Endothelial cell of umbilical vein (primary cell): ENCODE data around the gene MAP3K4. TPM values are rescaled to one million over a fixed set of nuclear protein-coding genes. Genes with fewer than 3 reads are reported as not detected.

Experiments
- BruUV-seq: library from RNA; stranded (reverse); fragments of 400-500 nt; replicated peaks from 2 replicates; lab custom pipeline; 2021; lab: Mats Ljungman, UMichigan
- CTCF ChIA-PET: fragments of 300-600, 350-600 bp; sonication (Branson Sonifier 250); formaldehyde crosslinking; loops from one replicate; lab custom pipeline; 2021; ENCODE audit warnings: antibody characterized with exemption, inconsistent platforms; lab: Charles Lee
- POLR2A ChIA-PET: fragments of 300-600, 350-600 bp; sonication (Branson Sonifier 250); formaldehyde crosslinking; loops from one replicate; lab custom pipeline; 2021; ENCODE audit warnings: antibody characterized with exemption, inconsistent platforms; lab: Charles Lee
- DNase-seq: peaks from one replicate; pipeline ENCODE4 v3.0.0-alpha.2; 2011; ENCODE audit warnings: low read depth, low spot score
- FAIRE-seq: peaks from 2 replicates; lab custom pipeline; 2011; peaks lifted over from hg19 to GRCh38; lab: Jason Lieb, UNC
- H2AFZ ChIP-seq: 2 replicates; pipeline ENCODE4 v1.6.0; 2012; ENCODE audit warnings: low read depth, low read length, control low read depth, inconsistent platforms
- H3K27ac ChIP-seq: 2 replicates; pipeline ENCODE4 v1.5.1; 2011; ENCODE audit warnings: low read depth, mild to moderate bottlenecking, control low read depth, low read length, moderate library complexity; ENCODE audit not compliant: insufficient read depth
- H3K27me3 ChIP-seq, 2 experiments: 2 replicates each; pipeline versions ENCODE4 v1.6.0 to v1.6.1; 2011; ENCODE audit warnings: low read length in 2 of 2, mixed read lengths in 1 of 2; ENCODE audit not compliant: control insufficient read depth in 2 of 2, insufficient read depth in 2 of 2
- H3K36me3 ChIP-seq, 2 experiments: 2 replicates in 1 of 2; 3 replicates in 1 of 2; pipeline ENCODE4 v1.5.1; 2011; ENCODE audit warnings: low read length in 2 of 2, mild to moderate bottlenecking in 1 of 2, moderate library complexity in 1 of 2; ENCODE audit not compliant: control insufficient read depth in 2 of 2, insufficient read depth in 2 of 2; ENCODE audit errors: extremely low read depth in 1 of 2
- H3K4me1 ChIP-seq: 3 replicates; pipeline ENCODE4 v1.5.1; 2011; ENCODE audit warnings: mild to moderate bottlenecking, low read length; ENCODE audit not compliant: control insufficient read depth, insufficient read depth; ENCODE audit errors: extremely low read depth
- H3K4me2 ChIP-seq: 2 replicates; pipeline ENCODE4 v1.6.1; 2011; ENCODE audit warnings: low read length, control low read depth, mixed read lengths; ENCODE audit not compliant: insufficient read depth
- H3K4me3 ChIP-seq, 3 experiments: fragments of 200-600 bp in 1 of 3; sonication (generic), shearing (Covaris generic) in 1 of 3; replicated peaks in 1 of 3; 2 replicates each; pipeline ENCODE4 v1.5.1; 2011 to 2016; ENCODE audit warnings: control low read depth in 3 of 3, low read length in 3 of 3, mild to moderate bottlenecking in 2 of 3, inconsistent platforms in 1 of 3, low read depth in 1 of 3, moderate library complexity in 1 of 3; ENCODE audit not compliant: insufficient read depth in 1 of 3
- H3K79me2 ChIP-seq: 2 replicates; pipeline ENCODE4 v1.6.0; 2012; ENCODE audit warnings: low read length, inconsistent platforms; ENCODE audit not compliant: control insufficient read depth, insufficient read depth
- H3K9ac ChIP-seq: replicated peaks from 2 replicates; pipeline ENCODE3; 2011; ENCODE audit warnings: low read length, control low read depth; ENCODE audit not compliant: insufficient read depth; ENCODE audit errors: extremely low read depth
- H3K9me1 ChIP-seq: replicated peaks from 3 replicates; pipeline ENCODE4 v1.6.0; 2011; ENCODE audit warnings: mild to moderate bottlenecking, low read length; ENCODE audit not compliant: control insufficient read depth, insufficient read depth; ENCODE audit errors: extremely low read depth
- H3K9me3 ChIP-seq: replicated peaks from 2 replicates; pipeline ENCODE4 v1.5.1; 2012; ENCODE audit warnings: low read length, inconsistent platforms; ENCODE audit not compliant: control insufficient read depth, insufficient read depth
- H4K20me1 ChIP-seq: replicated peaks from 2 replicates; pipeline ENCODE3; 2011; ENCODE audit warnings: mild to moderate bottlenecking, low read length; ENCODE audit not compliant: control insufficient read depth, insufficient read depth; ENCODE audit errors: extremely low read depth
- EZH2 ChIP-seq: IDR thresholded peaks from 2 replicates; pipeline ENCODE4 v1.6.1; 2012; ENCODE audit warnings: borderline replicate concordance, low read depth, mild to moderate bottlenecking, moderate library complexity, low read length, inconsistent platforms; ENCODE audit not compliant: severe bottlenecking
- FOS ChIP-seq: IDR thresholded peaks from 2 replicates; pipeline ENCODE4 v1.6.1; 2011; ENCODE audit warnings: mild to moderate bottlenecking, low read length, moderate library complexity, borderline replicate concordance; ENCODE audit not compliant: insufficient read depth
- GATA2 ChIP-seq: IDR thresholded peaks from 2 replicates; pipeline ENCODE4 v1.7.0; 2011; ENCODE audit warnings: low read depth, mild to moderate bottlenecking, moderate library complexity, mixed read lengths, low read length; ENCODE audit not compliant: insufficient read length, insufficient read depth
- JUN ChIP-seq: IDR thresholded peaks from 2 replicates; pipeline ENCODE4 v1.6.1; 2011; ENCODE audit warnings: borderline replicate concordance, low read depth; ENCODE audit not compliant: insufficient read length, insufficient read depth
- MYC ChIP-seq: IDR thresholded peaks from one replicate; pipeline ENCODE4 v1.6.1; 2011; ENCODE audit warnings: mild to moderate bottlenecking, low read depth, low read length
- POLR2A ChIP-seq: IDR thresholded peaks from 2 replicates; pipeline ENCODE4 v1.6.1; 2012; ENCODE audit warnings: low read depth, mild to moderate bottlenecking, control low read depth, low read length
- POLR2AphosphoS5 ChIP-seq: IDR thresholded peaks from 2 replicates; pipeline ENCODE4 v1.6.1; 2012; ENCODE audit warnings: low read depth, mild to moderate bottlenecking, control low read depth, low read length, moderate library complexity; ENCODE audit not compliant: insufficient read depth
- dilution Hi-C: fragments of 300-500 bp; cut with MboI; formaldehyde crosslinking; loops from one replicate; pipeline ENCODE4 v1.15.0; 2019; ENCODE audit warnings: low sequenced_read_pairs; ENCODE audit not compliant: extremely low pct_ligation_motif_present
- intact Hi-C: fragments of 100-400 bp; cut with micrococcal nuclease; formaldehyde crosslinking; loops from one replicate; pipeline ENCODE4 v1.10.0; 2022
- polyA plus RNA-seq, 4 experiments: library from polyadenylated mRNA; depleted of rRNA in 3 of 4; stranded (reverse) in 3 of 4; unstranded in 1 of 4; fragments of >200 nt; gene quantifications; 2 replicates each; pipeline versions ENCODE4 v1.2.1 to v1.2.3, GENCODE V29; 2011 to 2012; ENCODE audit warnings: missing spikeins in 1 of 4
- total RNA-seq: library from RNA; stranded (reverse); gene quantifications from 2 replicates; pipeline ENCODE4 v1.2.3, GENCODE V29; 2021
- TF ChIP-seq, protein P1 (sequence below), 2 donors: IDR thresholded peaks; 1 replicate in 1 of 2; 2 replicates in 1 of 2; pipeline ENCODE4 v1.5.1; 2011; ENCODE audit warnings: low read length in 2 of 2, mild to moderate bottlenecking in 2 of 2, moderate library complexity in 2 of 2, control low read depth in 1 of 2, inconsistent platforms in 1 of 2, low read depth in 1 of 2; ENCODE audit not compliant: insufficient read depth in 1 of 2; ENCODE audit errors: extremely low read depth in 1 of 2
- TF ChIP-seq, protein P2 (sequence below): IDR thresholded peaks from 2 replicates; pipeline ENCODE4 v1.6.1; 2011; ENCODE audit not compliant: insufficient read depth, insufficient read length

MAP3K4 gene
- total and polyA plus RNA-seq, 2 donors (not counting 3 experiments of a cell fraction or from before 2014, with no cell fraction given) = 10.8 to 42.3 TPM

- peaks cover 6 to 8% of the 10 kb centered on the region in 2 experiments for H3K36me3 ChIP-seq
- ChIA-PET CTCF (interaction anchor here (0.9 kb wide), 1 partner anchor 289 kb away, joined by 3 read pairs; no protein-coding TSS in a partner anchor), POLR2A (no interaction called here)
- dilution Hi-C loops = no loop called here
- no peak overlapping the region for H3K9ac ChIP-seq
- H3K9me1 ChIP-seq = no peaks in the 10 kb centered on the region
- H3K4me3 ChIP-seq = no peak overlapping the region
- no peaks in the 10 kb centered on the region for H3K4me1 ChIP-seq
- no peaks in the 10 kb centered on the region for H3K79me2 ChIP-seq
- TF ChIP-seq, protein P1, sequence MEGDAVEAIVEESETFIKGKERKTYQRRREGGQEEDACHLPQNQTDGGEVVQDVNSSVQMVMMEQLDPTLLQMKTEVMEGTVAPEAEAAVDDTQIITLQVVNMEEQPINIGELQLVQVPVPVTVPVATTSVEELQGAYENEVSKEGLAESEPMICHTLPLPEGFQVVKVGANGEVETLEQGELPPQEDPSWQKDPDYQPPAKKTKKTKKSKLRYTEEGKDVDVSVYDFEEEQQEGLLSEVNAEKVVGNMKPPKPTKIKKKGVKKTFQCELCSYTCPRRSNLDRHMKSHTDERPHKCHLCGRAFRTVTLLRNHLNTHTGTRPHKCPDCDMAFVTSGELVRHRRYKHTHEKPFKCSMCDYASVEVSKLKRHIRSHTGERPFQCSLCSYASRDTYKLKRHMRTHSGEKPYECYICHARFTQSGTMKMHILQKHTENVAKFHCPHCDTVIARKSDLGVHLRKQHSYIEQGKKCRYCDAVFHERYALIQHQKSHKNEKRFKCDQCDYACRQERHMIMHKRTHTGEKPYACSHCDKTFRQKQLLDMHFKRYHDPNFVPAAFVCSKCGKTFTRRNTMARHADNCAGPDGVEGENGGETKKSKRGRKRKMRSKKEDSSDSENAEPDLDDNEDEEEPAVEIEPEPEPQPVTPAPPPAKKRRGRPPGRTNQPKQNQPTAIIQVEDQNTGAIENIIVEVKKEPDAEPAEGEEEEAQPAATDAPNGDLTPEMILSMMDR (IDR thresholded peaks at IDR 0.05; ENCODE audit: extremely low read depth in 1 of 2, insufficient read depth in 1 of 2, low read depth in 1 of 2, low read length in 2 of 2) = no peak
- TF ChIP-seq, protein P2, sequence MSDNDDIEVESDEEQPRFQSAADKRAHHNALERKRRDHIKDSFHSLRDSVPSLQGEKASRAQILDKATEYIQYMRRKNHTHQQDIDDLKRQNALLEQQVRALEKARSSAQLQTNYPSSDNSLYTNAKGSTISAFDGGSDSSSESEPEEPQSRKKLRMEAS = no peak
- H3K27ac ChIP-seq = no peak overlapping the region
- H3K9me3 ChIP-seq = no peaks in the 10 kb centered on the region
- no peaks in the 10 kb centered on the region for H3K27me3 ChIP-seq
- BruUV-seq = no TSS peak
- no peak overlapping the region for H3K4me2 ChIP-seq
- H4K20me1 ChIP-seq = no peaks in the 10 kb centered on the region
- DNase-seq (no peak), FAIRE-seq (no peak)
- intact Hi-C loops = no loop called here
- no peak overlapping the region for H2AFZ ChIP-seq
Measured at GRCh38 chr6:161082215-161082614, 90.6 kb downstream of the MAP3K4 start.

DNA sequence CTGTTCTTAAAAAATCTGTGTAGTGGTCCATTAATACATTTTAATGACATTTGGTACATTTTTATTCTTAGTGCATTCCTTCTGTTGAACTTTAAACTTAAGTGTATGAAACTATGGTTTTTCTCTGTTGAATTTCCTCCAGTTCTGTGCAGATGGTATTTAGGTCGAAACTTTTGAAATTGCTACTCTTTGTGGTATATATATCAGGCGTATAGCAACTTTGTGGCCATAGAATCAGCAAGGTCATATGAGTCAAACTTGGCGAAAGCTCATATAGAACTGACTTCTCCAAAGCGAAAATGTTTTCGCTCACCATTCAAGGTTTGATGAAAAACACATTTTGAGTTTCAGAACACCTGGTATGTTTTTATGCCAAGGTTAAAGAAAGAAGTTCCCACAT is 93.7 kb downstream of the MAP3K4 start:
- H3K9me1 ChIP-seq = no peaks in the 10 kb centered on the region

More for the DNA sequence above, 93.7 kb downstream of the MAP3K4 start:
- dilution Hi-C loops (no loop called here), intact Hi-C loops (no loop called here)
- Histone ChIP-seq H3K9me3 (no peaks in the 10 kb centered on the region), H2AFZ (no peak overlapping the region), H3K79me2 (no peaks in the 10 kb centered on the region), H3K4me2 (no peak overlapping the region), H4K20me1 (no peaks in the 10 kb centered on the region), H3K27me3 (no peaks in the 10 kb centered on the region), H3K27ac (no peak overlapping the region), H3K9ac (no peak overlapping the region), H3K36me3 (peaks cover 13 to 17% of the 10 kb centered on the region in 2 experiments), H3K4me3 (no peak overlapping the region), H3K4me1 (no peaks in the 10 kb centered on the region)
- FAIRE-seq = no peak
- DNase-seq = no peak
- ChIA-PET CTCF (no interaction called here), POLR2A (no interaction called here)
- BruUV-seq = no TSS peak
- no peak for TF ChIP-seq EZH2
- TF ChIP-seq MYC = no peak
- no peak for TF ChIP-seq POLR2A
- no peak for TF ChIP-seq JUN
- TF ChIP-seq, protein P1 (IDR thresholded peaks at IDR 0.05; ENCODE audit: extremely low read depth in 1 of 2, insufficient read depth in 1 of 2, low read depth in 1 of 2, low read length in 2 of 2) = no peak
- no peak for TF ChIP-seq POLR2AphosphoS5
- TF ChIP-seq, protein P2 = no peak
- TF ChIP-seq FOS = no peak
- TF ChIP-seq GATA2 = no peak
